ENCODE measurements around the gene ABCA9. TPM values are rescaled to one million over a fixed set of nuclear protein-coding genes. Genes with fewer than 3 reads are reported as not detected.
"Not testable (repeated sequence)": the region's sequence is repeated elsewhere in the genome, so short reads cannot be mapped to it uniquely, and the experiment has no call there.

Gene ABCA9
- total RNA-seq, 1 donor from 2014 or later: 0.20 TPM

- DNase-seq (ENCODE audit: low read depth): no peak
These were observed 107.3 kb downstream of the ABCA9 start for GRCh38 chr17:68953340-68953997.

GRCh38 chr17:68950725-68951124 is 110.0 kb downstream of the ABCA9 start:
- no peak for DNase-seq (ENCODE audit: low read depth)

DNA sequence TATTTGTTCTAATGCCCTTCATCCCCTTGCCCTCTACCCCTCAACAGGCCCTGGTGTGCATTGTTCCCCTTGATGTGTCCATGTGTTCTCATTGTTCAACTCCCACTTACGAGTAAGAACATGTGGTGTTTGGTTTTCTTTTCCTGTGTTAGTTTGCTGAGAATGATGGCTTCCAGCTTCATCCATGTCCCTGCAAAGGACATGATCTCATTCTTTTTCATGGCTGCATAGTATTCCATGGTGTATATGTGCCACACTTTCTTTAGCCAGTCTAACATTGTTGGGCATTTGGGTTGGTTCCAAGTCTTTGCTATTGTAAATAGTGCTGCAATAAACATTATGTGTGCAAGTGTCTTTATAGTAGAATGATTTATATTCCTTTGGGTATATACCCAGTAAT is 112.9 kb downstream of the ABCA9 start:
- not testable (repeated sequence) for DNase-seq (ENCODE audit: low read depth)

DNA sequence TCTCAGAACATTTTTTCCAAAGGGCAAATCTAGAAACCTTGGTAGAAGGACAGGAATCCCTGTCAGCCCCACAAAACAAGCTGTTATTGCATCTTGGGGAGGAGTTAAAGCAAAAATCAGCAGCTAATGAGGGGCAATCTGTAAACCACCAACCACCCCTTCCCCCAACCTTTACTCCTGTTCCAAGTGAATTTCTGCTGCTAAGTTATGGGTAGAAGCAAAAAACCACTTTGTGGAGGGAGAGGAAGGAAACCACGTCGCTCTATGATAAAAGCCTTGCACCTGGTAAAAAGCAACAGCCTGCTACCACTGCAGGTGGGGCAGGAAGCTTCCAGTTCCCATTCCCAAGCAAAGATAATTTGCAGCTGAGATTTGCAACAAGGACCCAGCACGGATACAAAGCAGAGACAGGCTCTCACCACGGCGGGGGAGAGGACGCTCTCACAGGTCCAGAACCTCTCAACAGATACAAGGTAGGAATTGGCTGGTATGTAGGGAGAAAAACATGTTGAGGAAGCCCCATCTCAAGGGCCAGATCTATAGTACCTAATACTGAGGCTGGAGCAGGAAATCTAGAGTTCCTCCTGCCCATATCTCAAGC is 116.2 kb downstream of the ABCA9 start:
- DNase-seq (ENCODE audit: low read depth): no peak

DNA sequence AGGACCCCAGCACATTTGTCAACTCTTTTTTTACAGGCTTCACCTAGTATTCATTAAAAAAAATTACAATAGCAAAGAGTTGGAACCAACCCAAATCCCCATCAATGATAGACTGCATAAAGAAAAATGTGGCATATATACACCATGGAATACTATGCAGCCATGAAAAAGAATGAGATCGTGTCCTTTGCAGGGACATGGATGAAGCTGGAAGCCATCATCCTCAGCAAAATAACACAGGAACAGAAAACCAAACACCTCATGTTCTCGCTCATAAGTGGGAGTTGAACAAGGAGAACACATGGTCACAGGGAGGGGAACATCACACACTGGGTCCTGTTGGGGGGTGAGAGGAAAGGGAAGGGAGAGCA is 116.9 kb downstream of the ABCA9 start:
- DNase-seq (ENCODE audit: low read depth): not testable (repeated sequence)

DNA sequence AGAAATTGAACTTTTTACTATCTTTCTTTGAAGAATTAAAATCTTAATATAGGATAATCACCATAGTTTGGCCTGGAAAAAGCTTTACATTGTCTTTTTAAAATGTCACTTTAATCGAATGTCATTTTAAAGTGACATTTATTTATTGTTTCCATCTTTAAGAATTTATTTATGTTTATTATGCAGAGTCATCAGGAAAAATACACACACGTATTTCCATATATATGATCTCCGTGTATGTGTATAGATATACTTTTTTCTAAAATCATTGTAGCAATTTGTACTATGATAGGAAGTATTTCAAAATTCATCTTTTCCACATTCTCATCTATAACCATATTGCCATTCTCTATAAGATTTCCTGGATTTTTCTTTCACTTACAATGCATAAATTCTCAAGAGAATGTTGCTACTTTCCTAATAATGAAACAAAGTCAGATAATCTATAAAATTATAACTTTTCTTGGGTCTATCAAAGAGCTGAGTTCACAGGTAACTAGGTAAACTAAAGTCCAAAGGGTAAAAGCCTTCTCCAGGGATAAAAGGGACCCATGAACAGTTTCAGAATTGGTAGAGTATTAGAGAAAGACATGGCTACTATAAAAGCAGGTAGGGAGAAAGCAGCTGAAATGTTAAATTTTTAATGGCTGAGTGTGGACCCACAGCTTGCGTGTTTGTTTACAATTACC is 117.5 kb downstream of the ABCA9 start:
- no peak for DNase-seq (ENCODE audit: low read depth)

DNA sequence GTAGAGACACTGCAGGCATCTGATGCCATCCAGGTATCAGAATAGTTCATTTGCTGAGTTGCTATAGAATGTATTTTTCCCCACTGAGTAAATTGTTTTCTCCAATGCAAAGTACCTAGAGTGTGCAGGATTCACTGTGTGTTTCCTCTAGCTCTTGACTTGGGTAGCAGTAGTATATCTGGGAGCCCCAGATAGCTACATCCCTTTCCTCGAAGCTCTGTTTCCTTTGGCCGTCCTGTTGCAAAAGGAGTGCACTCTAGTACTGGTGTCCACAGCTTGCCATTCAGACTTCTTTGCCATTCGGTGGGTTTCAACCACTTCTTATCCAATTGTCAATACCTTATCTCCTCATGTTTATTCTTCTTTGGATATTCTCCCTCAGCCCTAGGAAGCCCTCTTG is 118.3 kb downstream of the ABCA9 start:
- no peak for DNase-seq (ENCODE audit: low read depth)

DNA sequence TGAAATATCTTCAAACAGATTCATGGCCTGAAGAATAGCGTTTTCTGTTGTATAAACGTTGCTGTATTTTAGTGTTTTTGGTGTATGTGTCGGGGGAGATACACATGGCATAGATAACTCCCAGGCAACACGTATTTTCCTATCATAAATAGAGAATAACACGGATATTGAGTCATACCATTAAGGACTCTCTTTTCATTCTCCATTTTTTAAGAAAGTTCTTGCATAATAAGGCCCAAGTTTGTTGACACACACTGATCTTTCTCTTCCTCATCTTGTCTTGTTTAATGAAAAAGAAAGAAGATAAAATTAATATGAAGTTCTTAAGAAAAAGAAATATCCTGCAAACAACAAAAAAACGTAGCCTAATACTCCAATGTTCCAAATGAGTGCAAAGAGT is 119.0 kb downstream of the ABCA9 start:
- no peak for DNase-seq (ENCODE audit: low read depth)

DNA sequence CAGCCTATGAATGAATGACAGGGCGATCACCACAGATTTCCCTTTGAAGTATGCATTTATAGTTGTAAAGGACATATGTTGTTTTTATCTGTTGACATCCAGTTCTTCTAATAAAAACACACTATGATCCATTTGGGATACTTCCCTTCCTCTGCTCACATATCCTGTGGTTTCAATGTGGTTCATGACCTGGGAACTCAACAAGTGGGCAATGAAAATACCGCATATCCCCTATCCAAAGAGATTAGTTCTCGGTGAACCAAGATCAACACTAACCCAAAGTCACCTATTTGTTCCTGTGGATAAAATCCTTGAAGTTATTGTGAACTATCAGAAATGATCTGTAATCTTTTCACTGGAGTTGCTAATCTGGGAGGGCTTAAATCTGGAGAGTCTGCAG is 121.5 kb downstream of the ABCA9 start:
- DNase-seq (ENCODE audit: low read depth): no peak

GRCh38 chr17:68937890-68938514 is 122.7 kb downstream of the ABCA9 start:
- peak; percentile 33 for DNase-seq (ENCODE audit: low read depth)

- no peak for DNase-seq (ENCODE audit: low read depth)
These were observed 133.2 kb downstream of the ABCA9 start for GRCh38 chr17:68927516-68927915.

GRCh38 chr17:68924793-68925720 is 135.7 kb downstream of the ABCA9 start:
- no peak for DNase-seq (ENCODE audit: low read depth)

Other genes with a start within 250 kb of the ABCA9 start
- 0.17 TPM in 1 of 2 replicates, not detected in the other for gene ABCA8, start 105.5 kb downstream of the ABCA9 start, total RNA-seq
- gene ABCA6, start 81.0 kb upstream of the ABCA9 start, total RNA-seq: 0.50 TPM in 1 of 2 replicates, not detected in the other
- gene ABCA10, start 167.9 kb upstream of the ABCA9 start, total RNA-seq: 0.55 TPM in 1 of 2 replicates, not detected in the other